Thoracic aorta (tissue), 2 donors: ENCODE measurements around the gene ZNF592. TPM values are rescaled to one million over a fixed set of nuclear protein-coding genes. Genes with fewer than 3 reads are reported as not detected.

Source experiments
- ATAC-seq: fragments of 150-250 bp; one replicate; pipeline ENCODE4 v1.8.0; 2017; ENCODE audit warnings: low read depth; ENCODE audit not compliant: insufficient number of reproducible peaks, low FRiP score
- DNase-seq: peaks from one replicate; pipeline ENCODE4 v3.0.0-alpha.2; 2020; ENCODE audit warnings: low spot score
- H3K27ac ChIP-seq, 2 donors: fragments of 200-600 bp; sonication (generic); 1 replicate in 1 of 2; 2 replicates in 1 of 2; pipeline ENCODE4 v1.5.1; 2016; ENCODE audit warnings: mild to moderate bottlenecking in 2 of 2, moderate library complexity in 2 of 2
- H3K27me3 ChIP-seq: fragments of 200-600 bp; sonication (generic); replicated peaks from 2 replicates; pipeline ENCODE4 v1.6.0; 2016; ENCODE audit warnings: mild to moderate bottlenecking; ENCODE audit not compliant: insufficient read depth
- H3K36me3 ChIP-seq: fragments of 200-600 bp; sonication (generic); one replicate; pipeline ENCODE4 v1.5.1; 2016
- H3K4me1 ChIP-seq, 2 donors: fragments of 200-600 bp; sonication (generic); 1 replicate in 1 of 2; 2 replicates in 1 of 2; pipeline versions ENCODE4 v1.5.1 to v1.6.0; 2016; ENCODE audit warnings: low read depth in 2 of 2, mild to moderate bottlenecking in 1 of 2; ENCODE audit not compliant: control insufficient read depth in 1 of 2
- H3K4me3 ChIP-seq: fragments of 200-600 bp; sonication (generic); 2 replicates; pipeline ENCODE4 v1.5.1; 2016; ENCODE audit warnings: mild to moderate bottlenecking
- H3K9me3 ChIP-seq: fragments of 200-600 bp; sonication (generic); 2 replicates; pipeline ENCODE4 v1.5.1; 2016
- CTCF ChIP-seq: fragments of 200-600 bp; sonication (generic); IDR thresholded peaks from one replicate; pipeline ENCODE4 v1.5.1; 2019; ENCODE audit warnings: antibody characterized with exemption
- total RNA-seq, 2 donors: library from RNA; depleted of rRNA; stranded (reverse); fragments of >200 nt; gene quantifications; one replicate each; pipeline versions ENCODE4 v1.1.0 to v1.2.3, GENCODE V29; 2016

Gene ZNF592
- total RNA-seq, 2 donors from 2014 or later = 24.4 to 26.7 TPM

GRCh38 chr15:84781495-84781894, 33.1 kb downstream of the ZNF592 start:
- peaks cover 18 to 28% of the 10 kb centered on the region in 2 donors for H3K4me1 ChIP-seq
- no peak for TF ChIP-seq CTCF
- no peak overlapping the region for H3K27ac ChIP-seq
- H3K27me3 ChIP-seq = no peaks in the 10 kb centered on the region
- ATAC-seq (no peak), DNase-seq (no peak)
- no peak overlapping the region for H3K4me3 ChIP-seq
- no peaks in the 10 kb centered on the region for H3K9me3 ChIP-seq
- H3K36me3 ChIP-seq = peaks cover 26% of the 10 kb centered on the region

GRCh38 chr15:84782346-84782745, 34.0 kb downstream of the ZNF592 start:
- no peaks in the 10 kb centered on the region for H3K9me3 ChIP-seq
- H3K4me1 ChIP-seq = peaks cover 15 to 31% of the 10 kb centered on the region in 2 donors
- peaks cover 26% of the 10 kb centered on the region for H3K36me3 ChIP-seq
- H3K4me3 ChIP-seq = no peak overlapping the region
- no peak for TF ChIP-seq CTCF
- H3K27ac ChIP-seq = no peak overlapping the region
- no peak for DNase-seq
- H3K27me3 ChIP-seq = no peaks in the 10 kb centered on the region
- no peak for ATAC-seq

GRCh38 chr15:84783493-84784251, 35.3 kb downstream of the ZNF592 start:
- DNase-seq = no peak
- Histone ChIP-seq H3K27me3 (no peaks in the 10 kb centered on the region), H3K27ac (no peak overlapping the region), H3K9me3 (no peaks in the 10 kb centered on the region), H3K4me1 (peaks cover 15 to 40% of the 10 kb centered on the region in 2 donors), H3K36me3 (peaks cover 23% of the 10 kb centered on the region), H3K4me3 (no peak overlapping the region)
- no peak for TF ChIP-seq CTCF
- no peak for ATAC-seq

- Histone ChIP-seq H3K4me3 (no peak overlapping the region), H3K27ac (no peak overlapping the region), H3K27me3 (no peaks in the 10 kb centered on the region), H3K9me3 (no peaks in the 10 kb centered on the region), H3K36me3 (peaks cover 23% of the 10 kb centered on the region), H3K4me1 (peaks cover 15 to 40% of the 10 kb centered on the region in 2 donors)
- ATAC-seq (no peak), DNase-seq (no peak)
- TF ChIP-seq CTCF = no peak
Observed at GRCh38 chr15:84784262-84784661, 35.9 kb downstream of the ZNF592 start.

- Histone ChIP-seq H3K4me3 (no peak overlapping the region), H3K27ac (peak overlapping the region in 1 of 2 donors; percentile 41), H3K27me3 (no peaks in the 10 kb centered on the region), H3K36me3 (peaks cover 23% of the 10 kb centered on the region), H3K9me3 (no peaks in the 10 kb centered on the region), H3K4me1 (peaks cover 11 to 36% of the 10 kb centered on the region in 2 donors)
- ATAC-seq = no peak
- DNase-seq = no peak
- TF ChIP-seq CTCF = no peak
Observed at GRCh38 chr15:84785053-84785452, 36.7 kb downstream of the ZNF592 start.
